PC-3 (cell line): ENCODE data around the gene PLD1.

ENCODE experiments used
- CTCF ChIP-seq: fragments of 300-600 bp; sonication (generic); conservative IDR thresholded peaks from 2 replicates; pipeline ENCODE4 v1.5.1; 2017; ENCODE audit warnings: antibody characterized with exemption, low read depth, mild to moderate bottlenecking, low read length
- EZH2 ChIP-seq: fragments of 300-600 bp; sonication (generic); IDR thresholded peaks from one replicate; pipeline ENCODE4 v1.6.1; 2017; ENCODE audit warnings: antibody characterized with exemption, mild to moderate bottlenecking, low read length; ENCODE audit not compliant: unreplicated experiment
- EZH2phosphoT487 ChIP-seq: fragments of 300-600 bp; sonication (generic); IDR thresholded peaks from 2 replicates; pipeline ENCODE4 v1.6.1; 2018; ENCODE audit warnings: mild to moderate bottlenecking, antibody characterized with exemption, low read length, borderline replicate concordance

- TF ChIP-seq EZH2 (no peak), CTCF (no peak), EZH2phosphoT487 (no peak)
These were observed 13.8 kb upstream of the PLD1 start for GRCh38 chr3:171824116-171824515.
